Lung (tissue), 12 donors: ENCODE results near the gene TGFBI. TPM values are rescaled to one million over a fixed set of nuclear protein-coding genes. Genes with fewer than 3 reads are reported as not detected.

ENCODE experiments used
- ATAC-seq: fragments of 200-7000 bp; cut with Tn5 transposase; one replicate; pipeline ENCODE4 v1.9.1; 2020; ENCODE audit warnings: moderate number of reproducible peaks; ENCODE audit not compliant: insufficient read depth, low FRiP score
- DNase-seq, 3 donors: peaks; one replicate each; pipeline ENCODE4 v3.0.0-alpha.2; 2013 to 2017
- H3K27ac ChIP-seq, 2 donors: one replicate each; pipeline ENCODE4 v1.5.1; 2013; ENCODE audit warnings: mild to moderate bottlenecking in 2 of 2, moderate library complexity in 2 of 2, control low read depth in 1 of 2, inconsistent platforms in 1 of 2, low read depth in 1 of 2, low read length in 1 of 2
- H3K27me3 ChIP-seq, 3 donors: one replicate each; pipeline ENCODE4 v1.5.1; 2013; ENCODE audit warnings: low read length in 2 of 3; ENCODE audit not compliant: control insufficient read depth in 3 of 3, insufficient read depth in 3 of 3
- H3K36me3 ChIP-seq, 4 donors: one replicate each; pipeline ENCODE4 v1.5.1; 2013; ENCODE audit warnings: low read length in 4 of 4, mild to moderate bottlenecking in 1 of 4, moderate library complexity in 1 of 4; ENCODE audit not compliant: control insufficient read depth in 4 of 4, insufficient read depth in 4 of 4
- H3K4me1 ChIP-seq, 5 donors: one replicate each; pipeline ENCODE4 v1.5.1; 2013; ENCODE audit warnings: low read length in 5 of 5, mild to moderate bottlenecking in 2 of 5, moderate library complexity in 1 of 5; ENCODE audit not compliant: control insufficient read depth in 5 of 5, insufficient read depth in 5 of 5
- H3K4me3 ChIP-seq: one replicate; pipeline ENCODE4 v1.5.1; 2013; ENCODE audit warnings: mild to moderate bottlenecking, control low read depth, moderate library complexity
- H3K9ac ChIP-seq, 2 donors: one replicate each; pipeline ENCODE4 v1.5.1; 2013; ENCODE audit warnings: low read length in 2 of 2, control low read depth in 1 of 2; ENCODE audit not compliant: insufficient read depth in 1 of 2
- H3K9me3 ChIP-seq, 4 donors: one replicate each; pipeline ENCODE4 v1.5.1; 2013; ENCODE audit warnings: low read length in 3 of 4, mild to moderate bottlenecking in 1 of 4, moderate library complexity in 1 of 4; ENCODE audit not compliant: control insufficient read depth in 4 of 4, insufficient read depth in 3 of 4
- CTCF ChIP-seq: IDR thresholded peaks from 2 replicates; pipeline ENCODE4 v1.5.1; 2012; ENCODE audit warnings: mild to moderate bottlenecking; ENCODE audit errors: control extremely low read depth, extremely low read depth
- WGBS, 2 donors: extraction: QIAGEN DNeasy Blood & Tissue Kit; methylation state at CpG; one replicate each; pipeline ENCODE4 v1.1.7; 2013; 5-methylcytosine and 5-hydroxymethylcytosine counted together
- polyA plus RNA-seq, 2 donors: library from polyadenylated mRNA; stranded (reverse); fragments of 200-250 nt; gene quantifications; one replicate each; pipeline ENCODE4 v1.2.1, GENCODE V29; 2013
- total RNA-seq, 2 donors: library from RNA; depleted of rRNA in 1 of 2; stranded (reverse); fragments of >200 nt in 1 of 2; gene quantifications; one replicate each; pipeline ENCODE4 v1.2.1, GENCODE V29; 2014 to 2021
- donor health status: control.
- donor health status: control.
- donor health status: Bipolar disorder and iron deficiency.
- donor health status: healthy.
- donor health status: DM: yes; HTN: yes; CAD: no.

The TGFBI gene
- total and polyA plus RNA-seq, 4 donors = 96.4 to 146 (median 111) TPM

- DNase-seq = peak in 1 of 3 donors; percentile 54
- H3K27ac ChIP-seq = no peak overlapping the region
These were observed 27.3 kb upstream of the TGFBI start for GRCh38 chr5:136001466-136001981.

GRCh38 chr5:136004436-136004835 is 24.4 kb upstream of the TGFBI start:
- Histone ChIP-seq H3K9ac (no peak overlapping the region), H3K9me3 (peaks cover 0 to 2% (median 0%) of the 10 kb centered on the region in 4 donors), H3K4me1 (peaks cover 0 to 15% (median 9%) of the 10 kb centered on the region in 5 donors), H3K36me3 (no peaks in the 10 kb centered on the region), H3K27me3 (peaks cover 0 to 3% (median 0%) of the 10 kb centered on the region in 3 donors), H3K27ac (no peak overlapping the region), H3K4me3 (no peak overlapping the region)
- DNase-seq (no peak), ATAC-seq (no peak)
- no peak for TF ChIP-seq CTCF
- 88 to 89% methylated on average over 3 of the region's 3 CpGs for WGBS, 2 donors

More at GRCh38 chr5:136001466-136001981, 27.3 kb upstream of the TGFBI start:
- ATAC-seq = no peak
- Histone ChIP-seq H3K9me3 (no peaks in the 10 kb centered on the region), H3K9ac (no peak overlapping the region), H3K36me3 (no peaks in the 10 kb centered on the region), H3K4me3 (no peak overlapping the region), H3K4me1 (peaks cover 0 to 15% (median 9%) of the 10 kb centered on the region in 5 donors), H3K27me3 (no peaks in the 10 kb centered on the region)
- no peak for TF ChIP-seq CTCF
- 32 to 38% methylated on average over 5 of the region's 5 CpGs for WGBS, 2 donors

- H3K4me1 ChIP-seq = peaks cover 0 to 14% (median 9%) of the 10 kb centered on the region in 5 donors
- no peak for TF ChIP-seq CTCF
- H3K27ac ChIP-seq = no peak overlapping the region
- no peaks in the 10 kb centered on the region for H3K36me3 ChIP-seq
- WGBS, 2 donors = 61 to 74% methylated on average over 9 of the region's 9 CpGs
- peaks cover 0 to 3% (median 0%) of the 10 kb centered on the region in 3 donors for H3K27me3 ChIP-seq
- DNase-seq (no peak), ATAC-seq (no peak)
- no peak overlapping the region for H3K9ac ChIP-seq
- peaks cover 0 to 2% (median 0%) of the 10 kb centered on the region in 4 donors for H3K9me3 ChIP-seq
- H3K4me3 ChIP-seq = no peak overlapping the region
These were observed 23.3 kb upstream of the TGFBI start for GRCh38 chr5:136005476-136005875.

- DNase-seq = no peak
- no peak overlapping the region for H3K9ac ChIP-seq
- no peak for ATAC-seq
- H3K36me3 ChIP-seq = no peaks in the 10 kb centered on the region
- no peak for TF ChIP-seq CTCF
- WGBS, 2 donors = 69 to 85% methylated on average over 11 of the region's 11 CpGs
- peaks cover 0 to 3% (median 0%) of the 10 kb centered on the region in 3 donors for H3K27me3 ChIP-seq
- H3K27ac ChIP-seq = no peak overlapping the region
- H3K4me3 ChIP-seq = no peak overlapping the region
- H3K9me3 ChIP-seq = peaks cover 0 to 2% (median 0%) of the 10 kb centered on the region in 4 donors
- peaks cover 0 to 14% (median 9%) of the 10 kb centered on the region in 5 donors for H3K4me1 ChIP-seq
These were observed 22.6 kb upstream of the TGFBI start for GRCh38 chr5:136006164-136006563.
